BLaER1 treated with 17β-estradiol and CSF1 and Interleukin-3, amounts not matched to agents 10 nM and 100 nM (cell line): Measurements from ENCODE around the gene TCEAL3.
"Not testable (repeated sequence)": the region's sequence is repeated elsewhere in the genome, so short reads cannot be mapped to it uniquely, and the experiment has no call there.

Source experiments
- H3K27ac ChIP-seq, 11 experiments: shearing (Covaris generic); formaldehyde crosslinking; 2 replicates each; pipeline ENCODE4 v1.8.1; 2022
- H3K27me3 ChIP-seq, 11 experiments: shearing (Covaris generic); formaldehyde crosslinking; 2 replicates each; pipeline ENCODE4 v1.8.1; 2022
- H3K36me3 ChIP-seq, 11 experiments: shearing (Covaris generic); formaldehyde crosslinking; 2 replicates each; pipeline ENCODE4 v1.8.1; 2022
- H3K4me1 ChIP-seq, 10 experiments: shearing (Covaris generic); formaldehyde crosslinking; 2 replicates each; pipeline ENCODE4 v1.8.1; 2022
- H3K4me2 ChIP-seq, 11 experiments: shearing (Covaris generic); formaldehyde crosslinking; 2 replicates each; pipeline ENCODE4 v1.8.1; 2022
- H3K4me3 ChIP-seq, 10 experiments: shearing (Covaris generic); formaldehyde crosslinking; 2 replicates each; pipeline ENCODE4 v1.8.1; 2022
- H3K9ac ChIP-seq, 11 experiments: shearing (Covaris generic); formaldehyde crosslinking; 2 replicates each; pipeline ENCODE4 v1.8.1; 2022
- H3K9me3 ChIP-seq, 11 experiments: shearing (Covaris generic); formaldehyde crosslinking; replicated peaks in 1 of 11; 2 replicates each; pipeline ENCODE4 v1.8.1; 2022
- H4K20me1 ChIP-seq, 11 experiments: shearing (Covaris generic); formaldehyde crosslinking; 2 replicates each; pipeline ENCODE4 v1.8.1; 2022
- Cebpa-rat ChIP-seq, 11 experiments: shearing (Covaris generic); IDR thresholded peaks; 2 replicates each; pipeline ENCODE4 v1.8.1; 2022

The TCEAL3 gene

DNA sequence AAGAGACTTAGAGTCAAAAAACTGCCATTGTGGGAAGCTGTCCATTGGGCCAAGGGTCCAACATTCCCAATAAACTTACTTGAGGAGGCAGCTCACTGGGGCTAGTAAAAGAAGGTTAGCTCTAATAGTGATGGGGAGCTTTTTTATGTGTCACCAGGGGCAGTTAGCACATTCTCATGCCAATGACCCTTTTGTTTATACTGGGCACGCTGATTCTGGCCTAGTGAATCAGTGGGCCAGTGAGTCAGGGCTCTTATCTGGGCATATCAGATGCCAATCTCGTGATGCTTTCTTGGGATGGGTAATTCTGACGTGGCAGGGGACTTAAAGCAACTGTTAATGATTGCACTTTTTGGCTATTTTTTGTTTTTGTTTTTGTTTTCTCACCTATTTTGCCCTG, 48.9 kb downstream of the TCEAL3 start:
- no peak for TF ChIP-seq Cebpa-rat (IDR thresholded peaks at IDR 0.05)
- Histone ChIP-seq H3K9me3 (peaks cover 0 to 4% (median 0%) of the 10 kb centered on the region in 11 experiments; a peak in 2 of 22 replicates), H3K27ac (no peak overlapping the region), H3K36me3 (no peaks in the 10 kb centered on the region), H3K4me1 (0 out of 20 replicates have a peak, but pooled peaks cover 0 to 7% (median 0%) of the 10 kb centered on the region in 10 experiments), H3K4me2 (no peak overlapping the region), H3K4me3 (no peak overlapping the region), H3K9ac (no peak overlapping the region), H4K20me1 (no peaks in the 10 kb centered on the region), H3K27me3 (no peaks in the 10 kb centered on the region)

DNA sequence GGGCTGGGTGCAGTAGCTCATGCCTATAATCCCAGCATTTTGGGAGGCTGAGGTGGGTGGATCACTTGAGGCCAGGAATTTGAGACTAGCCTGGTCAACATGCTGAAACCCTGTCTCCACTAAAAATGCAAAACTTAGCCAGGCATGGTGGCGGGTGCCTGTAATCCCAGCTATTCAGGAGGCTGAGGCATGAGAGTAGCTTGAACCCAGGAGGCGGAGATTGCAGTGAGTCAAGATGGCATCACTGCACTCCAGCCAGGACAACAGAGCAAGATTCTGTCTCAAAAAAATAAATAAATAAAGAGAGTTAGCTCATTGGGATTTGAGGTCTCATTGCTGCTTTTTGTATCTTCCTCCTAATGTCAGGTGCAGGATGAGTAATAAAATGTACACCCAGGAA, 49.3 kb downstream of the TCEAL3 start:
- H3K9me3 ChIP-seq, H3K4me3 ChIP-seq, H3K36me3 ChIP-seq, H3K27ac ChIP-seq, H3K27me3 ChIP-seq, H3K4me2 ChIP-seq, H3K4me1 ChIP-seq, H4K20me1 ChIP-seq, H3K9ac ChIP-seq: not testable (repeated sequence)

GRCh38 chrX:103658681-103659433, 51.1 kb downstream of the TCEAL3 start:
- Histone ChIP-seq H3K27me3 (peaks cover 0 to 6% (median 0%) of the 10 kb centered on the region in 11 experiments; a peak in 1 of 22 replicates), H3K27ac (no peak overlapping the region), H3K9me3 (peaks cover 0 to 4% (median 0%) of the 10 kb centered on the region in 11 experiments; a peak in 1 of 22 replicates), H4K20me1 (no peaks in the 10 kb centered on the region), H3K4me1 (0 out of 20 replicates have a peak, but pooled peaks cover 0 to 7% (median 0%) of the 10 kb centered on the region in 10 experiments), H3K4me2 (no peak overlapping the region), H3K9ac (no peak overlapping the region), H3K4me3 (no peak overlapping the region), H3K36me3 (no peaks in the 10 kb centered on the region)
- TF ChIP-seq Cebpa-rat (IDR thresholded peaks at IDR 0.05): no peak

- H3K9me3 ChIP-seq, H3K27ac ChIP-seq, H4K20me1 ChIP-seq, H3K4me2 ChIP-seq, H3K36me3 ChIP-seq, H3K27me3 ChIP-seq, H3K4me3 ChIP-seq, H3K9ac ChIP-seq, H3K4me1 ChIP-seq: not testable (repeated sequence)
Observed at GRCh38 chrX:103659460-103659859, 51.7 kb downstream of the TCEAL3 start.
